C4-2B (cell line): ENCODE results near the gene SLC27A5.

Source experiments
- CTCF ChIP-seq: fragments of 450-650 bp; conservative IDR thresholded peaks from 2 replicates; pipeline ENCODE4 v1.5.1; 2017; ENCODE audit warnings: mild to moderate bottlenecking
- ZFX ChIP-seq: fragments of 450-650 bp; IDR thresholded peaks from 2 replicates; pipeline ENCODE4 v1.6.1; 2017

GRCh38 chr19:58482372-58482771 is 29.4 kb downstream of the SLC27A5 start:
- TF ChIP-seq CTCF, result no peak
- TF ChIP-seq ZFX, result no peak
